CD4-positive, alpha-beta T cell treated with Interleukin-10 for 1 hour (primary cell): ENCODE measurements around the gene KIF6.
"Not testable (repeated sequence)": the region's sequence is repeated elsewhere in the genome, so short reads cannot be mapped to it uniquely, and the experiment has no call there.

Experiments
- DNase-seq: peaks from one replicate; pipeline ENCODE4 v3.0.0-alpha.2; 2020

Gene KIF6

GRCh38 chr6:39302669-39303424 lies 422.4 kb downstream of the KIF6 start:
- peak; percentile 82 for DNase-seq

GRCh38 chr6:39302011-39302410 lies 423.2 kb downstream of the KIF6 start:
- no peak for DNase-seq

DNA sequence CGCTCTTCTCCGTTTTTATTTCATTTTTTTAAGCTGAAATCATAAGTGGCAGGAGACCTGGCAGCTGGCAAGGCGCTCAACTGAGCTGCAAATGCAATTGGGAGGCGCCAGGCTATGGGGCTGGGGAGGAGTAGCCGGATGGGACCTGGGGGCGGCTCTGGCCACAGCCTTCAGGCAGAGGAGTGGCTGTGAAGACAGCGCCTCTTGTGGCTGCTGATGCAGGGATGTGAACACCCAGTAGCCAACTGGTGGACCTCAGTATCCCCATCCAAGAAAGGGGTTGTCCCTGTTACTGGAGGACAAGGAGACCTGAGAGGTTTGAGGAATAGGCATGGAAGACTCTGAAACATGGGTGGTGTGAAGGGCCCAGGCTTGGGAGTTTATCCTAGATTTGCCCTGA lies 423.6 kb downstream of the KIF6 start:
- DNase-seq: no peak

DNA sequence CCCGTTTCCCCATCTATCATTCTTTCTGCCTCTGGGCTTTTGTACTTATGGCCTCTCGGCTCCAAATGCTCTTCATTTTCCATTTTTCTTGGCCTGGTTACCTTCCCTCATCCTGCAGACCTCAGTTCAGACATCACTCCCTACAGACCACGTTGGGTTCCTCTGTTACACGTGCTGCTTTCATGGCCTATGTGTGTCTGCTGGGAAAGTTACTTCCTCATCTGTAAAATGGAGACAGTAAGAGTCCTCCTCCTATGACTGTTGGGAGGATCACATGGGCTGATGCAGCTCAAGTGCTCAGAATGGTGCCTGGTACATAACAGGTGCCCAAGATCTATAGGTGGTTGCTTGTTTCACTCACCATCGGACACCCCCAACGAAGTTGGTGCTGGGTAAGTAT lies 424.5 kb downstream of the KIF6 start:
- DNase-seq: no peak

DNA sequence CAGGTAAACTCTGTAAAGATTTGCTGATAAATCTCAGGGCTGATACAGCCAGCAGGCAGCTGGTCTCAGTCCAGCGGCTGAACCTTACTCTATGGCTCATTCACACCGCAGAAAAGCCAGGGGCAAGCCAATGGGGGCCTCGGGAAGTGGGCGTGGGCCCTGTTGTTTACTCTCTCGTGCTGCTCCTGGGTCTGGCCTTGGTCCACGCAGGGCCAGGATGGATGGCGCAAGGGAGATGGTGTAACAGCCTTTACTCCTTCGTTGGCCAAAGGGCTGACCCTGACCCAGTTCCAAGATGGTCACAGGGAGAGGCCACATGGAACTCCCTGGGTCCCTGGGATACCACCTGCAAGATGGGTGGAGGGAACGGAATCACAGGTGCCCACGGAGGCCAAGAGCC lies 427.1 kb downstream of the KIF6 start:
- no peak for DNase-seq

- DNase-seq: no peak
These were observed 428.2 kb downstream of the KIF6 start for GRCh38 chr6:39296745-39297640.

GRCh38 chr6:39295611-39296011 lies 429.6 kb downstream of the KIF6 start:
- no peak for DNase-seq

DNA sequence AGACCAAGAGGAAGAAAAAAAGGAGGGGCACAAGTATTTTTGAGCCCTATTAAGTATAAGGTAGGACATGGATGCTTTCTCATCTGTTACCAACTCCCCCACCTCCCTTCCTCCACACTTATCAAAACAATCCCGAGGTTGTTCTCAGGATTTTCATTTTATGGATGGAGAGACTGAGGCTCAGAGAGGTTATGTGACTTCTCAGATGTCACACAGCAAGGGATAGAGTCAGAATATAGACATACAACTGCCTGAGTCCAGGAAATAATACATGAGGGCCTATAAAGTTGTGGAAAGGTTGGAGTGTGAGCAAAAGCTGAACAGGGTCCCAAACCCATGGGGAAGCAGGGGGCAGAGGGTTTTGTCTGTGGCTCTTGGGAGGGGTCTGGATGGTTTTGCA lies 430.3 kb downstream of the KIF6 start:
- DNase-seq: no peak

GRCh38 chr6:39294133-39294532 lies 431.1 kb downstream of the KIF6 start:
- no peak for DNase-seq

- no peak for DNase-seq
These were observed 432.6 kb downstream of the KIF6 start for GRCh38 chr6:39292637-39293036.

GRCh38 chr6:39289490-39289889 lies 435.7 kb downstream of the KIF6 start:
- no peak for DNase-seq

DNA sequence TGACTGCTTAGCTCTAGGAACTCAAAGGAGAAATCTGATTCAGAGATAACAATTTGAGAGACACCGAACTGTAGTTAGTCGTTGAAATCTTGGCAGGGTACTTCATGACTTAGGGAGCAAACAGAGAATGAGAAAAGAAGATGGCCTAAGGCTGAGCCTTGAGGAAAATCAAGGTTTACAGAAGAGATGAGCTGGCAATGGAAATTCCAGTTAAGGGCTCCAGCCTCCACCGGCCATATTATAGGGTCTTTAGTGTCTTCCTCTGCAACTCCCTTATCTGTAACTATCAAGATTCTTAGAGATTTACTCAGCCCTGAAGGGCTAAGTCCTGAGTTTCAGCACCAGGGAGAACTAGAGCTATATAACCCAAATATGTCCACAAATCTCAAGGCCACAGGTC lies 437.6 kb downstream of the KIF6 start:
- DNase-seq: no peak

- not testable (repeated sequence) for DNase-seq
These were observed 438.6 kb downstream of the KIF6 start for GRCh38 chr6:39286596-39286995.

GRCh38 chr6:39282774-39283173 lies 442.4 kb downstream of the KIF6 start:
- DNase-seq: no peak

DNA sequence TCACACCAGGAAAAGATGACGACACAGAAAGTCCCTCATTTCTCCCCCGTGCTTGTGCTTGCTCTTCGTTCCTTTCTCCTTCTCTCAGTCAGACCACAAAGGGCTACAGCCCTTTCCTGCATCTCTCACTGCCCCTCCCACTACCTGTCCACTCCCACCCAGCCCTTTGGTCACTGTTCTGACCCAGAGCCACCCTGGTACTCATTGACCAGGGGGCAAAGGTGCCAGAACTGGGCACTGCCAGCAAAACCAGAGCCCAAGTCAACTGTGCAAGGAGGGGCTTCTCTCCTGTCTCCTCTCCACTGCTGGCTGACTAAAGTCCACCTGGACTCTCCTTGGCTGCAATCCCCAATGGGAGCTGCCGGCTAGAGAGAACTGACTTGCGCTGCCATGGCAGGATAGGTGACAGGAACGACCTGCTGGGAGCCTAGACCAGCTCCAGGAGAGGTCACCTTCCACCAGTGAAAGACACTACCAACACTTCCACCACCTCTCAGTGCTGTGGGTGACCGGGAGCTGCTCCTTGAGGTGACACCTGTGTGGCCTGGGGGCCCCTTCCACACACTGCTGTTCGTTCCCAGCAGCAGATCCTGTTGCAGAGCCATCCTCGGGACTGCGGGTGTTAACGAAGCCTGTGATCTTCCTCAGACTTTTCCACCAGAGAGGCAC lies 443.8 kb downstream of the KIF6 start:
- DNase-seq: no peak

- no peak for DNase-seq
These were observed 444.9 kb downstream of the KIF6 start for GRCh38 chr6:39280247-39280731.
